Neutrophil (primary cell): Measurements from ENCODE around the gene ABHD16B.
A peak's percentile ranks its signal among the peaks of the same experiment; 100 is the strongest.

ENCODE experiments used
- H3K27ac ChIP-seq: fragments of 200-600 bp; sonication (generic); 2 replicates; pipeline ENCODE4 v1.5.1; 2016; ENCODE audit warnings: mild to moderate bottlenecking, moderate library complexity
- H3K27me3 ChIP-seq: fragments of 200-600 bp; sonication (generic); 2 replicates; pipeline ENCODE4 v1.6.0; 2016; ENCODE audit warnings: mild to moderate bottlenecking
- H3K36me3 ChIP-seq: fragments of 200-600 bp; sonication (generic); 2 replicates; pipeline ENCODE4 v1.5.1; 2017
- H3K4me1 ChIP-seq, 2 experiments: fragments of 200-600 bp in 1 of 2; sonication (generic) in 1 of 2; 1 replicate in 1 of 2; 2 replicates in 1 of 2; pipeline versions ENCODE4 v1.5.1 to v1.6.1; 2013 to 2016; ENCODE audit warnings: low read depth in 1 of 2, low read length in 1 of 2, mild to moderate bottlenecking in 1 of 2, moderate library complexity in 1 of 2; ENCODE audit not compliant: control insufficient read depth in 1 of 2, insufficient read depth in 1 of 2
- H3K4me3 ChIP-seq, 2 experiments: fragments of 200-600 bp in 1 of 2; sonication (generic) in 1 of 2; 1 replicate in 1 of 2; 2 replicates in 1 of 2; pipeline ENCODE4 v1.5.1; 2013 to 2016; ENCODE audit warnings: low read depth in 1 of 2, low read length in 1 of 2, mild to moderate bottlenecking in 1 of 2, moderate library complexity in 1 of 2
- H3K9me3 ChIP-seq: fragments of 200-600 bp; sonication (generic); 2 replicates; pipeline ENCODE4 v1.5.1; 2016
- CTCF ChIP-seq: fragments of 200-600 bp; sonication (generic); IDR thresholded peaks from 2 replicates; pipeline ENCODE4 v1.5.1; 2016; ENCODE audit warnings: antibody characterized with exemption

The ABHD16B gene

DNA sequence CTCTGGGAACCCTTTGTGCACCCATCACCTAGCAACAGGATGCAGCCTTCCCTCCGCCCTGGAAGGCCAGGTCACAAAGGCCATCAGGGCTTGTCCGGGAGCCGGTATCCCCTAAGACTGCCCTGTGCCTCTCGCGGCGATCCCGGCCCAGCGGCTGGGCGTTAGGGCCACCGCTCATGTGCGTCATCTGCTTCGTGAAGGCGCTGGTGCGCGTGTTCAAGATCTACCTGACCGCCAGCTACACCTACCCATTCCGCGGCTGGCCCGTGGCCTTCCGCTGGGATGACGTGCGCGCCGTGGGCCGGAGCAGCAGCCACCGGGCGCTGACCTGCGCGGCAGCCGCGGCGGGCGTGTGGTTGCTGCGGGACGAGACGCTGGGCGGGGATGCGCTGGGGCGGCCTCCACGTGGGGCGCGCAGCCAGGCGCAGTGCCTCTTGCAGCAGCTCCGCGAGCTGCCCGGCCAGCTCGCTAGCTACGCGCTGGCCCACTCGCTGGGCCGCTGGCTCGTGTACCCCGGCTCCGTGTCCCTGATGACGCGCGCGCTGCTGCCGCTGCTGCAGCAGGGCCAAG lies at the start of gene ABHD16B:
Gene ABHD16B, plus strand, starts transcription at position 134 of the 570 bp plus-strand sequence. Its CDS starts 43 bp downstream, at position 177.
- TF ChIP-seq CTCF: no peak
- H3K9me3 ChIP-seq: no peaks in the 10 kb centered on the region
- peaks cover 67 to 75% of the 10 kb centered on the region in 2 experiments for H3K4me1 ChIP-seq
- H3K27me3 ChIP-seq: peaks cover 28% of the 10 kb centered on the region
- H3K36me3 ChIP-seq: peaks cover 8% of the 10 kb centered on the region
- peak within 1 kb of the TSS; percentile 99 for H3K27ac ChIP-seq
- H3K4me3 ChIP-seq: peak within 1 kb of the TSS; percentile 18 to 36

- no peaks in the 10 kb centered on the region for H3K9me3 ChIP-seq
- H3K27me3 ChIP-seq: peaks cover 8% of the 10 kb centered on the region
- H3K4me1 ChIP-seq: no peaks in the 10 kb centered on the region
- no peak for TF ChIP-seq CTCF
- H3K27ac ChIP-seq: no peak overlapping the region
- no peaks in the 10 kb centered on the region for H3K36me3 ChIP-seq
- no peak overlapping the region for H3K4me3 ChIP-seq
Observed at GRCh38 chr20:63814891-63815614, 46.2 kb upstream of the ABHD16B start.

DNA sequence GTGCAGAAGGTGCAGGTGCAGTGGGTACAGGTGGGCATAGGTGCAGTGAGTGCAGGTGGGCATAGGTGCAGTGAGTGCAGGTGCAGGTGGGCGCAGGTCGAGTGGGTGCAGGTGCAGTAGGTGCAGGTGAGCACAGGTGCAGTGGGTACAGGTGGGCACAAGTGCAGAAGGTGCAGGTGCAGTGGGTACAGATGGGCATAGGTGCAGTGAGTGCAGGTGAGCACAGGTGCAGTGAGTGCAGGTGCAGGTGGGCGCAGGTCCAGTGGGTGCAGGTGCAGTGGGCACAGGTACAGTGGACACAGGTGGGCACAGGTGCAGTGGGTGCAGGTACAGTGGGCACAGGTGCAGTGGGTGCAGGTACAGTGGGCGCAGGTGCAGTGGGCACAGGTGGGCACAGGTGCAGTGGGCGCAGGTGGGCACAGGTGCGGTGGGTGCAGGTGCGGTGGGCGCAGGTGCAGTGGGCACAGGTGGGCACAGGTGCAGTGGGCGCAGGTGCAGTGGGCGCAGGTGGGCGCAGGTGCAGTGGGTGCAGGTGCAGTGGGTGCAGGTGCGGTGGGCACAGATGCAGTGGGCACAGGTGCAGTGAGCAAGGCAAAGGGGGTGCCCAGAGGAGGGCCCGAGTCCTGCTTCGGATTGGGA lies 45.6 kb upstream of the ABHD16B start:
- no peak overlapping the region for H3K27ac ChIP-seq
- no peak for TF ChIP-seq CTCF
- no peaks in the 10 kb centered on the region for H3K36me3 ChIP-seq
- no peaks in the 10 kb centered on the region for H3K4me1 ChIP-seq
- H3K27me3 ChIP-seq: peaks cover 8% of the 10 kb centered on the region
- no peaks in the 10 kb centered on the region for H3K9me3 ChIP-seq
- no peak overlapping the region for H3K4me3 ChIP-seq

DNA sequence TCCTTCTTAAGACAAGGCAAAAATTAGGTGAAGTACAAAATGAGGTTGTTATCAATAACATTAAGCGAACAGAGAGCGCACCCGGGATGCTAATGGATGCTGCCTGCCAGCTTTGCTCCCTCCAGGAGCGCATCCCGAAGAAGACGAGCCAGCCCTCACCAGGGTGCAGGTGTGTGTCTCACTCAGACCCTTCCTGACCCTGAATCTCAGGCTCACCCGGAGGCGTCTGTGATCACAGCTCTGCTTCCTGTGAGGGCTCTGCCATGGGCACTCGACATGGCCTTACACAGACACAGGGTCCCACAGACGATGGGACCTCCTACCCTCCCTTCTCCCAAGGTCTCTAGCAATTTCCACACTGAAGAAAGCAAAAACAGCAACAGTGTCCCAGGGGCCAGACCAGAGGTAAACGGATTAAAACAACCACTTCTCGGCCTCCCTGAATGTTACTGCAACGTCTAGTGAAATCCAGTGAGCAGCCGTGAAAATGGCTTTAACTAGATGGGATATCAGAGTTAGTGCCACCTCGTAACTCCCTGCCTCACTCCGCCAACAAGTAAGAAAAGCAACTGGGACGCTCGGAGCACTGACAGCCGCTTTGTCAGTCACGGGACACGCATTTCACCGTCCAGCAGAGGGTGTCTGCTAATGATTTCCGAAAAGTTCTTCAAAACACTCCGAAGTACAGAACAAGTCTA lies 41.9 kb upstream of the ABHD16B start:
- Histone ChIP-seq H3K27ac (no peak overlapping the region), H3K9me3 (no peaks in the 10 kb centered on the region), H3K36me3 (no peaks in the 10 kb centered on the region), H3K4me3 (no peak overlapping the region), H3K27me3 (peaks cover 37% of the 10 kb centered on the region), H3K4me1 (no peaks in the 10 kb centered on the region)
- no peak for TF ChIP-seq CTCF

DNA sequence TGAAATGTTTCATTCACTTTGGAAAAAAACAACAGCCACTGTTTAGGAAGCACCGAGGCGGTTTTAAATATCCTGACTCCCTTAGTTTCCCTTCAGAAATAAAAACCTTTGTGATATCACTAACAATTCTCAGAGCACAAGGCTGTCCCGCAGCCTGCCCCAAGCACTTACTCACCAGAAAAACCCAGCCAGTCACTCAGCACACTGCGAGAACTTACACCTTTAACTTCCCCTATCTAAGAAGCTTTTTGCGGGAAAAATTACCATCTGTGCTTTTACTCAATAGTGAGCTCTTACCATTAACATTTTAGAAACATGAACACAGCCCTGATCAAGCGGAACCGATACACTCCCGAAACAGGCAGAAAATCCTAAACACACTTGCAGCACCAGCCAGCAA lies 39.5 kb upstream of the ABHD16B start:
- H3K4me1 ChIP-seq: no peaks in the 10 kb centered on the region
- no peak overlapping the region for H3K4me3 ChIP-seq
- TF ChIP-seq CTCF: no peak
- no peaks in the 10 kb centered on the region for H3K9me3 ChIP-seq
- no peak overlapping the region for H3K27ac ChIP-seq
- no peaks in the 10 kb centered on the region for H3K36me3 ChIP-seq
- peaks cover 54% of the 10 kb centered on the region for H3K27me3 ChIP-seq
